SIG-M5 treated with dmso at 0.1 percent for 504 hours (cell line): ENCODE measurements around the gene MXI1.

Source experiments
- DNase-seq: peaks from one replicate; lab custom pipeline; 2025; ENCODE audit not compliant: unreplicated experiment; lab: John Stamatoyannopoulos, UW

The MXI1 gene

DNA sequence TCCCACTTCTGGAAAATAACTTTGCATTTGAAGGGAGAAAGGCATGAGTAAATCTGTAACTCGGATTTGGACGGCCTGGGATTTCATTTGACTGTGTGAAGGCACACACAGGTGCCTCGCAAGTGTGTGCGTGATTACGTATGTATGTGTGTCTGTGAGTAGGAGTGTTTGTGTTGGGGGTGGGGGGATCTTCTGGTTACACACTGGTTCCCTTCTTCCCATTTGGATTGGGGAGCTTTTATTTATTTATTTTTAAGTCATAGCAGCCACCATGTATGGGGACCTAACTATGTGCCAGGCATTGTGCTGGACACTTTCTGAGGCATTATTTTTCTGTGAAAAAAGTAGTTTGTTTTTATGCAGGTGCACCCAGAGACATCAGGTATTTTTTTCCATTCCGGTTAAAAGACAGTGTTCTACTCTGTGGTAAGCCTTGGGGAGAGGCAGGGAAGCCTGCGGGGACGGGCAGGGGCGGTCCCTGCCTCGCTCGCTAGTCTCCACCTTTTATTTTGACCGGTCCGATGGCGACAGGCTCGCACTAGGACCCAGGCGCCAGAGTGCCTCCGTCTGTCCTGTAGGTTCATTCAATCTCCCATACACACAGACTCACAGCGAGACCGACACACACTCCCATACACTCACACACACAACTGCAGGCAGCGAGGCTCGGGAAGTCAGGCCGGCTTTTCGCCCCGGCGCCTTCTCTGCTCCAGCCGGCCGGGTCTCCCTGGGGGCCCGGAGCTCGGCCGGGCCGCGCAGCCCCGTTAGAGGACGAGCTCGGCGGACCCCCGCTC lies at the start of gene MXI1:
Gene MXI1 (plus strand): TSS at position 595 of the 794 bp plus-strand sequence. CDS start 204 bp downstream, outside the sequence.
- peak; percentile 85 for DNase-seq

DNA sequence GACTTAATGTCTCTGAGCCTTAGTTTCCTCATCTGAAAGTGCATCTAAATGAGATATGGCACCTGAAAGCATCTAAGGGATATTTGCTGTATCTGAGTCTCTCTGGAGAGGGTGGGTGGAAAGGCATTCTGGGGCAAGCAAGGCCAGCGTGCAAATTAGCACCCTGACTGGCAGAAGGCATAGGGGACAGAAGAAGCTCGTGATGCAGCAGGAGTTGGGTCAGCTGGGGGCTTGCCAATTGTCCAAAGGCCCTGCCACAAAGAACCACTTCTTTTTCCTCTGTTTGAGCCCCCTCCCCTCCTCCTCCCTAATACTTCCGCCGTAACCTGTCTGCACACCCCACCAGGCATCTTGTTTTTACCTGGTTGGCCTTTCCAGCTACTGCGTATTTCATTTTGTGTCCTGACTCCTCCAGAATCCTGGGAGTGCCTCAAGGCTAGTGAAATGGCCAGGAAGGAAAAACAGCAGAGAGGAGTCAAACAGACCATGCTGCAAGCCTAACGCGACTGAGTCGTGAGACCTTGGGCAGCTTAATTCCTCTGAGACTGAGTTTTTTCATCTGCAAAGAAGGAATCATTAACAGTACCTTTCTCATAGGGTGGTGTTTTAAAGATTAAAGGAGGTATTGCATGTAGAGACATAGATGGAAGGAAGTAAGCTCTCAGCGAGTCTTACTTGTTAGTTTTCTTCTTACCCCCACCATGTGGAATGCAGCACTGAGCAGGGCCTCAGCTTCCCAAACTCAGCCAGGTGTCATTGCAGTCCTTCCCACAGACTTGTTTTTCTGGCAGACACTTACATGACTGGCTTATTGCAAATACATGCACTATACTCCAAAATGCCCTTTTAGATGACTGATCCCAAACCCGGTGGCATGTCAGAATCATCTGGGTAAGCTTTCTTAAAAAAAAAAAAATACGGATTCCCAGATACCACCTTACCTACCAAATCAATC lies 49.1 kb upstream of the MXI1 start:
- no peak for DNase-seq

DNA sequence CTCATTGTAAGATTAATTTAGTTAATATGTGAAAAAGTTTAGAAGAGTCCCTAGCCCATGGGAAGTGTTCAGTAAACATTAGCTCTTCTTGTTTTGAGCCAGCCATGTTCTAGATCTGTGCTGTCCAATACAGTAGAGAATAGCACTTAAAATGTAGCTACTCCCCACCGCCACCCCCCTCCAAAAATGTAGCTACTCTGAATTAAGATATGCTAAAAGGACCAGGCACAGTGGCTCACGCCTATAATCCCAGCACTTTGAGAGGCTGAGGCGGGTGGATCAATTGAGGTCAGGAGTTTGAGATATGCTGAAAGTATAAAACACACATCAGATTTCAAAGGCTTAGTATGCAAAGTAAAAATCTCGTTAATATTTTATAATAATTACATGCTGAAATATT lies 47.3 kb upstream of the MXI1 start:
- no peak for DNase-seq

DNA sequence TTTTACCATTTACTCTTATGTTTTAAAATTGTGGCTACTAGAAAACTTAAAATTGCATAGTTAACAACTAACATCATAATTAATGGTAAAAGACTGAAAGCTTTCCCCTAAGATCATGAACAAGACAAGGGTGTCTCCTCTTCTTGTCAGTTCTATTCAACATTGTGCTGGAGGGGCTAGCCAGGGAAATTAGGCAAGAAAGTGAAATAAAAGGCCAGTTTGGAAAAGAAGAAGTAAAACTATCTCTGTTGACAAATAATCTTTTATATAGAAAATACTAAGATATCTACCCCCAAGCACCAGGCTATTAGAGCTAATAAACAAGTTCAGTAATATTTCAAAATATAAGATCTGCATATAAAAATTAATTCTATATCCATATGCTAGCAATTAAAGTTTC lies 46.9 kb upstream of the MXI1 start:
- peak; percentile 50 for DNase-seq

DNA sequence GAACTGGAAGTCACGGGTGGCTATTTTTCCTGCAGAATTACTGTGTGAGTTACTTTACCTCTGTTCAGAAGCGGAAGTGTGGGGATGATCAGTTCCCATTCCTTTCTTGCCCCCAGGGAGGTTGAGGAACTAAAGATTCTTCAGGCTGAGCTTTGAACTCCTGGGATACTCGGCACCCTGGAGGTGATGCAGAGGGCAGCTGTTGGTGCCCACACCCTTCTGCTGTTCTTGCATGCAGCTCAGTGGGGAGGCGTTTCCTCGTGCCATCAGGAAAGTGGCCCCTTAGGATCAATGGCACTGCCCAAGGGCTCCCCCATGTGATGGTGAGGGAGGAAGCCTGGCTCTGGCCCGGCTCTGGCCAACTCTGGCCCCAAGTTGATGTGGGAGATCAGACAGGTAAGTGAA lies 44.7 kb upstream of the MXI1 start:
- DNase-seq = peak; percentile 9

DNA sequence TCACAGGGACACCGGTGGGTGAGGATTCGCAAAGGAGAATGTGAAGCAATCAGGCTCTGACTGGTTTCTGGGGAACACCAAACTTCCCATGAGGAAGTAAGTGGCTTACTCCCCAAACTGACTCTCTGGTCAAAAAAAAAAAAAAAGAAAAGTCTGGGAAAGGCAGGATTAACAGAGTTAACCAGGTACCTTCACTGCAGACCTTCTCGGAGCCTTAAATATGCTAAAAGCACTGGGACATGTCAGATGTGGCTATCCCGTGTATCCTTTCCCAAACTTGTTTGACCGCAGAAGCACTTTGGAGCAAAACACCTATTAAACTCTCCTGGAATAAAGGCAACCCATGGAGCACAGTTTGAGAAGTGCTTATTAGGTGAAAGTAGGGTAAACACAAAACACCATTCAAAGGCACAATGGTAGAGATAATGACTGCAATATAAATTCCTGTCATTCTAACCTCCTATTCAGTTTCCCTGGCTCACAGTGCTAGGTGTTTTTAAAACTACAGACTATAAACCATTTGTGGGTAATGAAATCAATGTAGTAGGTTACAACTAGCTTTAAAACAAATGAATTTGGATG lies 44.1 kb upstream of the MXI1 start:
- no peak for DNase-seq

DNA sequence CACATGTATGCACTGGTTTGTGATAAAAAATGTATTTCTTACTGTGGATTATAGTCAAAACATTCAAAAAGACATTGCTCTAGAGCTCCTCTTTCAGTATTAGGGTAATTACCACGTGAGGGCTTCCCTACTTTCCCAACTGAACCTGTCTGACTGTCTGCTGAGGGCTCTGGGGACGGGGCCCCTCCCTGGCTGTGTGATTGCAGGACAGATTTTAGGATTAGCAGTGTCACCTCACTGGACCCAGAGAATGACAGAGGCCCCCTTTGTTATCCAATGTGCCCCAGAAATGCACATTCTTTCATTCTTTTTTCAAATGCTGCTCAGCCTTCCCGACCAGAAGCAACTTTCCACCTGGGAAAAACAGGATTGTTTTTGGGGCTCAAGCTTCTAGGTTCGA lies 43.6 kb upstream of the MXI1 start:
- no peak for DNase-seq

DNA sequence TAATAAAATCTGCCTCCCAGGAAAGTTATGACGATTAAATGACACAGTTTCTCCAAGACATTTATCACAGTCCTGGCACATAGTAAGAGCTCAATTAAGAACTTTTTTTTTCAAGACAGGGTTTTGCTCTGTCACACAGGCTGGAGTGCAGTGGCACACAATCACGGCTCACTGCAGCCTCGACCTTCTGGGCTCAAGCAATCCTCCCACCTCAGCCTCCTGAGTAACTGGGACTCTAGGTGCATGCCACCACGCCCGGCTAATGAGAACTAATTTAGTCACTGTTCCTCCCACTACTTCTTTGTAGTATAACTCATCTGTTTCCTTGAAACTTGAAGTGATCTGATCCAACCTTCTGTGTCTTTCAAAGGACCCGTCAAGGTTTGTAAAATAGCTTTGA lies 42.2 kb upstream of the MXI1 start:
- DNase-seq = no peak

DNA sequence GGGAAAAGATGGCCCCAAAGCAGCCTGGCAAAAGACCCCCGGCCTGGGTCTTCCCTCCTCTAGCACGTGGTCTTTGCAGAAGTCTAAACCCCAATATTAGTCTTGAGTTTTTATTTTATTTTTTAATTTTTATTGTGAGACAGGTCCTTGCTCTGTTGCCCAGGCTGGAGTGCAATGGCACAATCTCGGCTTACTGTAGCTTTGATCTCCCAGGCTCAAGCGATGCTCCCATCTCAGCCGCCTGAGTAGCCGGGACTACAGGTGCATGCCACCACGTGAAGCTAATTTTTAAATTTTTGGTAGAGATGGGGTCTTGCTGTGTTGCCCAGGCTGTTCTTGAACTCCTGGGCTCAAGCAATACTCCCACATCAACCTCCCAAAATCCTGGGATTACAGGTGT lies 40.3 kb upstream of the MXI1 start:
- no peak for DNase-seq

DNA sequence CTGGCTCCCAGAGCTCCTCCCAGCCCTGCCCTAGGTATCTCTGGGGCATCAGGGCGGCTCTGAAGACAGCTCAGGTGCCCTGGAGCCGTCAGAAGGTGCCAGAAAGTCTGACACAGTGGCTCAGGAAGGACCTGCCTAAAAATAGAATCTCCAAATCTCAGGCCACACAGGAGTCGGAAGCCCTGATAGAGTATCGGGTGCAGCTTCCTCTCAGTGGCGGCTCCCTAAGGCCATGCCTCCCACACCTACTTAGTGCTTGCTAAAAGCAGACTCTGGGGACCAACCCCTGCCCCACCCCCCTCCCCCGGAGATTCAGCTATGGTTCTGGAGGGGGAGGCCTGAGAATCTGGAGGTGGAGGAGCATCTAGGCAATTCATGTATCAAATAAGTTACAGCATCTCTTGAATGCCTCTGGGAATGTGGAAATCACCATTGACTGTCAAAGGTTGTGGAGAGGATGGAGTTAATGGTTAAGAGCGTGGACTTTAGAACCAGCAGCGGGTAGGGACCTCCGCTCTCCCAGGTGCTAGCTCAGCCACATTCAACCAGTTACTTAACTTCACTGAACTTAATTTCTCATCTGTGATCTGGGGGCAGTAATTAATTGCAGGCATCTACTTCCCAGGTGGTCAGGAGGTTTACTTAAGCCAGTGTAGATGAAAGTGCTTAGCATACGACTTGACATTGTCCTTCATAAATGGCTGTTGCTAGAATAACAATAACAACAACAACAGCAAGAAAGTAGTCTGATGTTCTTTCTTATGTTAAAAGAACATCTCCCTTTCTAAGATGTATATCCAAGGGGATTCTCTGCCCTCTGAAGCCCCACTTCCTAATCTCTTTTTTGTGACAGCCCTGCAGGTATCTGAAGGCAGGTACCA lies 38.6 kb upstream of the MXI1 start:
- DNase-seq = no peak

DNA sequence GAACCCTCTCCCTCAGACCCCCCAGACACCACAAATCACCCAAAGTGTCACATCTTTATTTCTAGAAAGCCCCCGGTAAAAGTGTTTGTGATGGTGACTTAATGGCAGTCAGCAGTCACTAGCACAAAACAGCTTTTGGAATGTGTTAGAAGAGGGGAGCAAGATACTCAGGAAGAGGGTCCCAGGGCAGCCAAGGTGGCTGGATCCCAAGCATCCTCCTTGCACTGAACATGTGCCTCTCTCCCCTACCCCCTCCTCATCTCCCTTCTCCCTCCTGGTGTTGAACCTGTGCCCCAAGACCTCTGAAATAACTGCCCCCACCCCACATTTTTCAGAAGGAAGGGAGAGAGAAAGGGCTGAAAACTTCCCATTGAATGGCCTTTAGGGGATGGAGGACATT lies 37.8 kb upstream of the MXI1 start:
- DNase-seq = no peak

DNA sequence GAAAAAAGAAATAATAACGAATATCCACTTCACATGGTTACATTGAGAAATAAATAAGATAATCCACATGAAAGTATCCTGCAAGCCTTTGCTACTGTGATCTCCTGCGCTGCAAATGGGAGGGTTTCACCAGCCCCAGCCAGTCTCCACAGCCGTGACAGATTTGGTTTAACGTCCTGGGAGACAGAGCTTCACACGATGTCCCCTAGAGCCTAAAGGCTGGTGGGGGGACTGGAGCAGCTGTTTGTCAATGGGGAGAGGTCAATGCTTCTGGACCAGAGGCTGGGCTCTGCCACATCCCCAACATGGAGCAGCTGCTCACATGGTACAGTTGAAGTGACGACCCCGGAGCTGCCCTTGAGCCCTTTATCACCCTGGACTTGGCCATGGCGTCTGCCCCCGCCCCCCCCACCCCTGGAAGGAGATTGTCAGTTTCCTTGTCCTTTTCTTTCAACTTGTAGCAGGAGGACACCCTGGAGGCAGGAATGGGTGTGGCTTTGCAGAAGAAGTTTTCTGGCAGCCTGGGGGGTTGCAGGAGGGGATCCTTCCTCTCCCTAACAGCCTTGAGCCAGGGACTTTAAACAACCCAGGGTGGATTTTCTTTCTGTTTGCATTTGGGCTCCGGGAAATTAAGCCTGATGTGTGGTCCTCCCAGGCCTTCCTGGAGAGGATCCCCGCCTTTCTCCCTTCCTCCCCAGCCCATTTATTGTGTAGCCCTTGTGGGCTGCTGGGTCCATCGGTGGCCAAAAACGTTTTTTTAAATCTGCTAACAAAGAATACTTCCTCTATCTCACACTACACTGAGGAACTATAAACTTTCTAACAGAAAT lies 37.0 kb upstream of the MXI1 start:
- DNase-seq = peak; percentile 4

DNA sequence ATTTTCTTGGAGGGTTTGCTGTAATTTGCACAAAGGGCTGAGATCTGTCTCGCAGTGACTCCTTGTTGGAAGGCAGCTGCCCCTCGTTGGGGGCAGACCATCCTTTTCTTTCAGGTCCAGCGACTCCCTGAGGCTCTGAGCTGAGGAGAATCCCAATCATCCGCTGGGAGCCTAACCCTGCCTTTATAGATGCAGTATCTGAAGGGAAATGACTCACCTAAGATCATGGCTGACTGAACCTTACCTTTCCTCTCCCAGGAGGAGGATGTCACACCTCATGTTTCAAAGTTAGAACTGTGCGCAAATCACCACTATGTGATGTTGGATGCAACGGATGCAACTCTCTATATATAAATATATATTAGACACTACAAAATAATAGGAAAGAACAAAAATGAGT lies 36.4 kb upstream of the MXI1 start:
- no peak for DNase-seq

DNA sequence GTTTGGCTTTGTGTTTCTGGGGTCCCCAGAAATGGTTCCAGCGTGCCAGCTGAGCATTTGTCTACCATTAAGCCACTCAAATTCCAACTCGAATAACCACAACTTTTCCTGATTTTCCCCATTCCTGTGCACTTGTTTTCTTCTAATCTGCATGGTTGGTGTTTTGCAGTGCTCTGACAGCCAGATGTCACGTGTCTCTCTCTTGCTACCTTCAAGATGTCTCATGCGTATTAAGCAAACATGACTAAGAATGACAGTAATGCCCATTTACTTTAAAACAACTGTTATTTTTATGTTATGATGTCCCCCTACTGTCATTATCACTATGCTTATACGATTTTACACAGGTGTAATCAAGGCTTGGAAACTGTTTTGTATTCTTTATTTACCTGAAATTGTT lies 35.2 kb upstream of the MXI1 start:
- no peak for DNase-seq

DNA sequence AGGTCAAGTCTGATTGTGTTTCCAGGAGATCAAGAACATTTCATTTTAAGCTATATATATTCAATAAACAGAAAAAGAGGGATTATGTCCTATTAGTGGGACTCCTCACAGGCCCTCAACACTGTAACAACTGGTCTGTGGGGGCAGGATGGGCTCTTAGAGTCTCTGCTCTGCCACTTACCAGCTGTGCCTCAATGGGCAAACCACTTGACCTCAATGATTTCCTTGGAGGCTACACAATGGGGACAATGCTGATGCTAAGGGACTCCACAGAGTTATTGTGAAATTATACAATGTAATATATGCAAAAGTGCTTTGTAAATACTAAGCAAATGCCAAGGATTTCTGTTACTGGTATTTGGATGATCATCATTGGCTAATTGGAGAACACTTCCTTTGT lies 33.2 kb upstream of the MXI1 start:
- DNase-seq = no peak

DNA sequence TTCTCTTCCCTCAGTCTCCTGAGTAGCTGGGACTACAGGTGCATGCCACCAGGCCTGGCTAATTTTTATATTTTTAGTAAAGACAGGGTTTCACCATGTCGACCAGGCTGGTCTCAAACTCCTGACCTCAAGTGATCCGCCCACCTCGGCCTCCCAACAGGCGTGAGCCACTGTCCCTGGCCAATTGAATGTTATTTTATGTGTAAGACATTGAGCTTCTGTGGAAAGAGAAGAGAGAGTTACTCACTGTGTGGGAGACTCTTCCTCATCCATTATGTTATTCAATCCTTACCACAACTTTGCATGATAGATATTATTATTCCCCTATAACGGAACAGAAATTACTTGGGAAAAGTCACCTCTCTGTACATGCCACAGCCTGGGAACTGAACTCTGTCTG lies 32.6 kb upstream of the MXI1 start:
- no peak for DNase-seq

DNA sequence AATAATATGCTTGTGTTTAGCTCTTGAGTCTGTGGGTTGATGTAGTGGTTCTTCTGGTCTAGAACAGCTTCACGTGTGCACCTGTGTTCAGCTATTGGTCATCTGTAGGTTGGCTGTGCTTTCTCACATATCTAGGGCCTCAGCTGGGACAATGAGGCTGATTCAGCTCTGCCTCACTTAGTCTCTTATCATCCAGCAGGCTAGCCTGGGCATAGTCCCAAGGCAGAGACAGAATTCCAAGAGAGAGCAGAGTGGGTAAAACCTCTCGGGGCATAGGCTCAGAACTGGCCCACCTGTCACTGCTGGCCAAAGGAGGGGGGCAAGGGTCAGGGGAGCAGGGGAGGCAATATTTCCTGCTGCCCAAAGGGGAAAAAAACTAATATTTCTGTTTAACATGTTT lies 32.0 kb upstream of the MXI1 start:
- no peak for DNase-seq

DNA sequence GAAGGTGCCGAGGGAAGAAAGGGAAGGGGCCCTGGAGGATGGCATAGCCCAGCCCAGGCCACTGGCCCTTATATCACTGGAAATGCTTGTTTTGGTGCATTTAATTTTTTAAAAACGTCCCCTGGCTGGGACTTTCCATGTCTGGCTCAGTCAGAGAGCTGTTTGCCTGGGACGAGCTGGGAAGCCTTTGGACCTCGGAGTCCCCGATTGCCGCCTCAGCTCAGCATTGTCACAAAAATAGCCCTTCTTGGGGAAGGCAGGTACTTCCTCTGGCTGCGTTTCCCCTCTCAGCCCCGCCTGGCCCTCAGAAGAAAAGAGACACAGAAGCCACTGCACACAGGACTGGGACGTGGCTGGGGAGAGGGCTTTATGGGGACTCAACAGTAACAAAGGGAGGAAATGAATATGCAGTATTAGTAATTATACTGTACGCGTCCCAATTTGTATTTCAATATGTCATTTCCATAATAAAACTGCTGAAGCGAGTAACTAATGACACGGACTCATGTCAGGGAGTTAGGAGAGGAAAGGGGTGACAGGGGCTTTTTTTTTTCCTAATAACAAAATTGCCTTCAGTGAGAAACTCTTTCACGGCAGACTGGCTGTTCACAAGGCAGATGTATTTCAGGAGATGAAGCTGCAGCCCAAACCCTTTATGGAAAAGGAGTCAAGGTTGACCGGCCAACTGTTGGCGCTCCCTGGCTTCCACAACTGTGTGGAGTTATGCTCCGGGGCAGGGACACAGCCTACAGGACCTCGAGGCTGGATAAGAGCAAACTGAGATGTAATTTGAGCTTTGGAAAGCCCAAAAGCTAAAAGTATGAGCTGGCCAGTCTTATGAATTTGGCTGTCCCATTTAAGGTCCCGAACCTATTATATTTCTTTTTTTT lies 31.0 kb upstream of the MXI1 start:
- DNase-seq = no peak

DNA sequence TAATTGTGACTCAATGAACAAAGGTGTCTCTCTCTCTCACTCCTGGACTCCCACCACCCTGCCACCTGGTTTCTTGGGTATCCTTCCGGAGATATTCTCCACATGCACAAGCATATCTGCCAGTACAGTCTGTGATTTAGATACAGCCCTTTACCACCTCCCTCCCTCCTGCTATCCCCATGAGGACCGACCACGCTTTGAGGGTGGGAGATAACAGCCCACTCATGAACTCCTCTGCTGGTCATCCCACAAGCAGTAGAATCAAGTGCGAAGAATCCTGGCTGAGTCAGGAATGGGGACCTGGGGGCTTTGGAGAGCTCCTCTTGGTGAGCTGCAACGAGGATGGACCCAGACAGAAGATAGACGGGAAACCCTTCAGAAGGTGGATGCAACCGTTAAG lies 28.2 kb upstream of the MXI1 start:
- no peak for DNase-seq
